Measurements from ENCODE around the gene LIPM. TPM values are rescaled to one million over a fixed set of nuclear protein-coding genes. Genes with fewer than 3 reads are reported as not detected.

LIPM gene
- total and polyA plus RNA-seq, 2 experiments from 2014 or later = not detected

GRCh38 chr10:88792661-88793060, 9.9 kb upstream of the LIPM start:
- in situ Hi-C loops (cut with MboI) = no loop called here
- Histone ChIP-seq H3K27me3 (replicated peaks; ENCODE audit: insufficient read depth) (no peaks in the 10 kb centered on the region), H3K79me2 (ENCODE audit: insufficient read depth) (no peaks in the 10 kb centered on the region), H2AFZ (no peak overlapping the region), H3K4me3 (no peak overlapping the region), H3K27ac (no peak overlapping the region), H3K4me2 (ENCODE audit: unreplicated experiment) (no peak overlapping the region), H4K20me1 (ENCODE audit: insufficient read depth) (no peaks in the 10 kb centered on the region), H3K9me3 (ENCODE audit: low read depth) (no peaks in the 10 kb centered on the region), H3K9ac (no peak overlapping the region), H3K36me3 (ENCODE audit: low read depth) (no peaks in the 10 kb centered on the region), H3K9me2 (ENCODE audit: insufficient read depth) (no peaks in the 10 kb centered on the region), H3F3A (ENCODE audit: insufficient read depth) (peaks cover 10% of the 10 kb centered on the region; the same call in 1 of the 2 replicates), H3K4me1 (ENCODE audit: insufficient read depth) (peaks cover 36% of the 10 kb centered on the region)
- 78 to 79% methylated on average over 4 of the region's 4 CpGs for WGBS, 2 experiments (ENCODE audit: low coverage in 1 of 2, low lambda C conversion rate in 2 of 2, missing lambda C conversion rate in 2 of 2)
- DNase-seq = peak; percentile 64
- TF ChIP-seq EZH2 (IDR thresholded peaks at IDR 0.05; ENCODE audit: insufficient read depth, poor library complexity, severe bottlenecking) (no peak), EZH2phosphoT487 (IDR thresholded peaks at IDR 0.05; ENCODE audit: insufficient read depth, low read depth) (no peak)

- Histone ChIP-seq H3K36me3 (ENCODE audit: low read depth) (no peaks in the 10 kb centered on the region), H3K9me3 (ENCODE audit: low read depth) (no peaks in the 10 kb centered on the region), H2AFZ (no peak overlapping the region), H3K9ac (no peak overlapping the region), H3K4me3 (no peak overlapping the region), H4K20me1 (ENCODE audit: insufficient read depth) (no peaks in the 10 kb centered on the region), H3K9me2 (ENCODE audit: insufficient read depth) (no peaks in the 10 kb centered on the region), H3F3A (ENCODE audit: insufficient read depth) (peaks cover 10% of the 10 kb centered on the region; the same call in 1 of the 2 replicates), H3K79me2 (ENCODE audit: insufficient read depth) (no peaks in the 10 kb centered on the region), H3K4me1 (ENCODE audit: insufficient read depth) (peaks cover 36% of the 10 kb centered on the region), H3K27me3 (replicated peaks; ENCODE audit: insufficient read depth) (no peaks in the 10 kb centered on the region), H3K4me2 (ENCODE audit: unreplicated experiment) (peak overlapping the region; percentile 12), H3K27ac (no peak overlapping the region)
- in situ Hi-C loops (cut with MboI) = no loop called here
- TF ChIP-seq EZH2phosphoT487 (IDR thresholded peaks at IDR 0.05; ENCODE audit: insufficient read depth, low read depth) = no peak
- no peak for TF ChIP-seq EZH2 (IDR thresholded peaks at IDR 0.05; ENCODE audit: insufficient read depth, poor library complexity, severe bottlenecking)
- peak; percentile 67 for DNase-seq
- WGBS, 2 experiments (ENCODE audit: low coverage in 1 of 2, low lambda C conversion rate in 2 of 2, missing lambda C conversion rate in 2 of 2) = 44% methylated on average over 2 of the region's 2 CpGs
These were observed 8.7 kb upstream of the LIPM start for GRCh38 chr10:88793712-88794299.

- no peak overlapping the region for H3K27ac ChIP-seq
- H3K9me2 ChIP-seq (ENCODE audit: insufficient read depth) = no peaks in the 10 kb centered on the region
- no peaks in the 10 kb centered on the region for H3K27me3 ChIP-seq (replicated peaks; ENCODE audit: insufficient read depth)
- peak overlapping the region; percentile 12 for H3K4me2 ChIP-seq (ENCODE audit: unreplicated experiment)
- H3K79me2 ChIP-seq (ENCODE audit: insufficient read depth) = no peaks in the 10 kb centered on the region
- DNase-seq = peak; percentile 43
- H3K9ac ChIP-seq = no peak overlapping the region
- WGBS, 2 experiments (ENCODE audit: low coverage in 1 of 2, low lambda C conversion rate in 2 of 2, missing lambda C conversion rate in 2 of 2) = 0 to 3% methylated on average over 1 of the region's 1 CpG
- H3K4me1 ChIP-seq (ENCODE audit: insufficient read depth) = peaks cover 36% of the 10 kb centered on the region
- TF ChIP-seq EZH2phosphoT487 (IDR thresholded peaks at IDR 0.05; ENCODE audit: insufficient read depth, low read depth) = no peak
- no peak for TF ChIP-seq EZH2 (IDR thresholded peaks at IDR 0.05; ENCODE audit: insufficient read depth, poor library complexity, severe bottlenecking)
- H3F3A ChIP-seq (ENCODE audit: insufficient read depth) = peaks cover 10% of the 10 kb centered on the region; the same call in 1 of the 2 replicates
- no peaks in the 10 kb centered on the region for H3K9me3 ChIP-seq (ENCODE audit: low read depth)
- no peaks in the 10 kb centered on the region for H4K20me1 ChIP-seq (ENCODE audit: insufficient read depth)
- H3K4me3 ChIP-seq = no peak overlapping the region
- in situ Hi-C loops (cut with MboI) = no loop called here
- H2AFZ ChIP-seq = no peak overlapping the region
- H3K36me3 ChIP-seq (ENCODE audit: low read depth) = no peaks in the 10 kb centered on the region
These were observed 7.8 kb upstream of the LIPM start for GRCh38 chr10:88794731-88795130.

- Histone ChIP-seq H3K4me3 (no peak overlapping the region), H4K20me1 (ENCODE audit: insufficient read depth) (no peaks in the 10 kb centered on the region), H3K36me3 (ENCODE audit: low read depth) (no peaks in the 10 kb centered on the region), H3K9me3 (ENCODE audit: low read depth) (no peaks in the 10 kb centered on the region), H3K79me2 (ENCODE audit: insufficient read depth) (no peaks in the 10 kb centered on the region), H3K4me1 (ENCODE audit: insufficient read depth) (peaks cover 15% of the 10 kb centered on the region), H2AFZ (no peak overlapping the region), H3K27me3 (replicated peaks; ENCODE audit: insufficient read depth) (no peaks in the 10 kb centered on the region), H3K27ac (no peak overlapping the region), H3K9ac (no peak overlapping the region), H3K9me2 (ENCODE audit: insufficient read depth) (no peaks in the 10 kb centered on the region), H3K4me2 (ENCODE audit: unreplicated experiment) (no peak overlapping the region), H3F3A (ENCODE audit: insufficient read depth) (peaks cover 14% of the 10 kb centered on the region; the same call in 1 of the 2 replicates)
- WGBS, 2 experiments (ENCODE audit: low coverage in 1 of 2, low lambda C conversion rate in 2 of 2, missing lambda C conversion rate in 2 of 2) = 85 to 87% methylated on average over 2 of the region's 2 CpGs
- DNase-seq = peak; percentile 72
- TF ChIP-seq EZH2 (IDR thresholded peaks at IDR 0.05; ENCODE audit: insufficient read depth, poor library complexity, severe bottlenecking) = no peak
- TF ChIP-seq EZH2phosphoT487 (IDR thresholded peaks at IDR 0.05; ENCODE audit: insufficient read depth, low read depth) = no peak
- in situ Hi-C loops (cut with MboI) = no loop called here
These were observed 2.1 kb upstream of the LIPM start for GRCh38 chr10:88800152-88801125.

Measured in GM23248 (cell line).